HepG2 (cell line): ENCODE results near the gene NUAK2. TPM values are rescaled to one million over a fixed set of nuclear protein-coding genes. Genes with fewer than 3 reads are reported as not detected.
A peak's percentile ranks its signal among the peaks of the same experiment; 100 is the strongest.

Experiments
- SCMH1 ChIP-seq: sonication (generic); formaldehyde crosslinking; IDR thresholded peaks from 2 replicates; pipeline ENCODE4 v1.9.0; 2021; ENCODE audit warnings: missing genetic modification reagents, mild to moderate bottlenecking, borderline replicate concordance
- TCF7 ChIP-seq: sonication (generic); IDR thresholded peaks from 2 replicates; pipeline ENCODE4 v1.6.1; 2016; ENCODE audit warnings: antibody characterized with exemption, low read depth
- ZNF350 ChIP-seq: sonication (generic); formaldehyde crosslinking; IDR thresholded peaks from 2 replicates; pipeline ENCODE4 v1.4.0; 2020; ENCODE audit warnings: mild to moderate bottlenecking, low read depth, missing genetic modification reagents, borderline replicate concordance
- polyA plus RNA-seq, 8 experiments: library from polyadenylated mRNA; depleted of rRNA in 3 of 8; stranded (reverse) in 7 of 8; unstranded in 1 of 8; fragments of >200 nt; fragmentation: Illumina TruSeq in 4 of 8; extraction: Trizol in 4 of 8; gene quantifications; 2 replicates each; pipeline versions ENCODE4 v1.2.1 to v1.2.3, GENCODE V29; 2011 to 2016; ENCODE audit warnings: low read depth in 4 of 8, missing spikeins in 1 of 8, mixed read lengths in 1 of 8; ENCODE audit not compliant: insufficient read depth in 1 of 8
- total RNA-seq, 5 experiments: library from RNA; depleted of rRNA; stranded (reverse); fragments of >200 nt; fragmentation: Illumina TruSeq; extraction: Trizol; gene quantifications; 2 replicates each; pipeline ENCODE4 v1.2.3, GENCODE V29; 2016; ENCODE audit warnings: low read depth in 1 of 5
- TF ChIP-seq, protein P1 (sequence below): sonication (generic); formaldehyde crosslinking; IDR thresholded peaks from 2 replicates; pipeline ENCODE4 v1.8.1; 2022; ENCODE audit warnings: low read depth, mild to moderate bottlenecking, missing genetic modification reagents
- TF ChIP-seq, protein P2 (sequence below): sonication (generic); formaldehyde crosslinking; IDR thresholded peaks from 2 replicates; pipeline ENCODE4 v1.4.0; 2020; ENCODE audit warnings: missing genetic modification reagents, borderline replicate concordance
- TF ChIP-seq, protein P3 (sequence below): sonication (generic); formaldehyde crosslinking; IDR thresholded peaks from 2 replicates; pipeline ENCODE4 v1.5.0; 2020; ENCODE audit warnings: missing genetic modification reagents

The NUAK2 gene
- total and polyA plus RNA-seq, 2 of the 13 experiments (the other 11 are each of a cell fraction or from before 2014, with no cell fraction given): 0.75 to 1.1 TPM

DNA sequence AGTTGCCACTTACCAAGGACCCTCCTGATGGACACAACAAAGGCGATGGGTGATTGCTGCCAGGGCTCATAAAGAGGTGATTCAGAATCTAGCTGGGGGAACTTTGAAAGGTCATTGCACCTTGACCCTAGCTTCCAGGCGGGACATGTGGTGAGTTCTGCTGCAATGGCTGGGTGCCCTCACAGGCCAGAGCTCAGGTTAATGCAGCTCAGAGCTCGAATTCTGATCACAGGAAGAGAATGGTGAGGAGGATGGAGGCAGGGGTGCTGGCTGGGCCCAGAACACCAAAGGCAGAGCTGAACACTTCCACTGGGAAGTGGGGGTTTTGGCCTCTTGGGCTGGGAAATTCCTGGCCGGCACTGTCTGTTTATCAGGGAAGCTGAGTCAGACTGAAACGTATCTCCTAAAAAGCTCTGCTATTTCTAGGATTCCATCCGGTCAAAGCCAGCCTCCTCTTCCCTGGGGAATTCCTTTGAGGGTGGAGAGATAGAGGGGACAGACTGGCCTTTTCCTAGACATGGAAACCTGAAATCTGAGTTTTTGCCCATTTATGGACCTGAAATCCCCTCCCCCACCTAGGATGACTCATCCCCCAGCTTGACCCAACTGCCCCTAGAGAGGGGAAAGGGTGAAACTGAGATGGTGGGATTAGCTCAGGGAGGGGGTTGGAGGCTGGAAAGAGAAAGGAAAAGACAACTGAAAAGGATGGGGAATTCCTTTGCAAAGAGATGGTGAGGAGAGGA is 27.2 kb downstream of the NUAK2 start (continued):
- TF ChIP-seq, protein P1, sequence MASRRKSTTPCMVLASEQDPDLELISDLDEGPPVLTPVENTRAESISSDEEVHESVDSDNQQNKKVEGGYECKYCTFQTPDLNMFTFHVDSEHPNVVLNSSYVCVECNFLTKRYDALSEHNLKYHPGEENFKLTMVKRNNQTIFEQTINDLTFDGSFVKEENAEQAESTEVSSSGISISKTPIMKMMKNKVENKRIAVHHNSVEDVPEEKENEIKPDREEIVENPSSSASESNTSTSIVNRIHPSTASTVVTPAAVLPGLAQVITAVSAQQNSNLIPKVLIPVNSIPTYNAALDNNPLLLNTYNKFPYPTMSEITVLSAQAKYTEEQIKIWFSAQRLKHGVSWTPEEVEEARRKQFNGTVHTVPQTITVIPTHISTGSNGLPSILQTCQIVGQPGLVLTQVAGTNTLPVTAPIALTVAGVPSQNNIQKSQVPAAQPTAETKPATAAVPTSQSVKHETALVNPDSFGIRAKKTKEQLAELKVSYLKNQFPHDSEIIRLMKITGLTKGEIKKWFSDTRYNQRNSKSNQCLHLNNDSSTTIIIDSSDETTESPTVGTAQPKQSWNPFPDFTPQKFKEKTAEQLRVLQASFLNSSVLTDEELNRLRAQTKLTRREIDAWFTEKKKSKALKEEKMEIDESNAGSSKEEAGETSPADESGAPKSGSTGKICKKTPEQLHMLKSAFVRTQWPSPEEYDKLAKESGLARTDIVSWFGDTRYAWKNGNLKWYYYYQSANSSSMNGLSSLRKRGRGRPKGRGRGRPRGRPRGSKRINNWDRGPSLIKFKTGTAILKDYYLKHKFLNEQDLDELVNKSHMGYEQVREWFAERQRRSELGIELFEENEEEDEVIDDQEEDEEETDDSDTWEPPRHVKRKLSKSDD (CRISPR knock-in tag): no peak
- TF ChIP-seq, protein P2, sequence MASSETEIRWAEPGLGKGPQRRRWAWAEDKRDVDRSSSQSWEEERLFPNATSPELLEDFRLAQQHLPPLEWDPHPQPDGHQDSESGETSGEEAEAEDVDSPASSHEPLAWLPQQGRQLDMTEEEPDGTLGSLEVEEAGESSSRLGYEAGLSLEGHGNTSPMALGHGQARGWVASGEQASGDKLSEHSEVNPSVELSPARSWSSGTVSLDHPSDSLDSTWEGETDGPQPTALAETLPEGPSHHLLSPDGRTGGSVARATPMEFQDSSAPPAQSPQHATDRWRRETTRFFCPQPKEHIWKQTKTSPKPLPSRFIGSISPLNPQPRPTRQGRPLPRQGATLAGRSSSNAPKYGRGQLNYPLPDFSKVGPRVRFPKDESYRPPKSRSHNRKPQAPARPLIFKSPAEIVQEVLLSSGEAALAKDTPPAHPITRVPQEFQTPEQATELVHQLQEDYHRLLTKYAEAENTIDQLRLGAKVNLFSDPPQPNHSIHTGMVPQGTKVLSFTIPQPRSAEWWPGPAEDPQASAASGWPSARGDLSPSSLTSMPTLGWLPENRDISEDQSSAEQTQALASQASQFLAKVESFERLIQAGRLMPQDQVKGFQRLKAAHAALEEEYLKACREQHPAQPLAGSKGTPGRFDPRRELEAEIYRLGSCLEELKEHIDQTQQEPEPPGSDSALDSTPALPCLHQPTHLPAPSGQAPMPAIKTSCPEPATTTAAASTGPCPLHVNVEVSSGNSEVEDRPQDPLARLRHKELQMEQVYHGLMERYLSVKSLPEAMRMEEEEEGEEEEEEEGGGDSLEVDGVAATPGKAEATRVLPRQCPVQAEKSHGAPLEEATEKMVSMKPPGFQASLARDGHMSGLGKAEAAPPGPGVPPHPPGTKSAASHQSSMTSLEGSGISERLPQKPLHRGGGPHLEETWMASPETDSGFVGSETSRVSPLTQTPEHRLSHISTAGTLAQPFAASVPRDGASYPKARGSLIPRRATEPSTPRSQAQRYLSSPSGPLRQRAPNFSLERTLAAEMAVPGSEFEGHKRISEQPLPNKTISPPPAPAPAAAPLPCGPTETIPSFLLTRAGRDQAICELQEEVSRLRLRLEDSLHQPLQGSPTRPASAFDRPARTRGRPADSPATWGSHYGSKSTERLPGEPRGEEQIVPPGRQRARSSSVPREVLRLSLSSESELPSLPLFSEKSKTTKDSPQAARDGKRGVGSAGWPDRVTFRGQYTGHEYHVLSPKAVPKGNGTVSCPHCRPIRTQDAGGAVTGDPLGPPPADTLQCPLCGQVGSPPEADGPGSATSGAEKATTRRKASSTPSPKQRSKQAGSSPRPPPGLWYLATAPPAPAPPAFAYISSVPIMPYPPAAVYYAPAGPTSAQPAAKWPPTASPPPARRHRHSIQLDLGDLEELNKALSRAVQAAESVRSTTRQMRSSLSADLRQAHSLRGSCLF: no peak
- TF ChIP-seq TCF7 (peak; percentile 36), SCMH1 (CRISPR knock-in tag) (no peak), ZNF350 (CRISPR knock-in tag) (peak; percentile 56; the same call in 1 of the 2 replicates)
- TF ChIP-seq, protein P3, sequence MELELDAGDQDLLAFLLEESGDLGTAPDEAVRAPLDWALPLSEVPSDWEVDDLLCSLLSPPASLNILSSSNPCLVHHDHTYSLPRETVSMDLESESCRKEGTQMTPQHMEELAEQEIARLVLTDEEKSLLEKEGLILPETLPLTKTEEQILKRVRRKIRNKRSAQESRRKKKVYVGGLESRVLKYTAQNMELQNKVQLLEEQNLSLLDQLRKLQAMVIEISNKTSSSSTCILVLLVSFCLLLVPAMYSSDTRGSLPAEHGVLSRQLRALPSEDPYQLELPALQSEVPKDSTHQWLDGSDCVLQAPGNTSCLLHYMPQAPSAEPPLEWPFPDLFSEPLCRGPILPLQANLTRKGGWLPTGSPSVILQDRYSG: no peak
